ENCODE measurements around the gene DGKD.

GRCh38 chr2:233363744-233364235 is 9.5 kb downstream of the DGKD start:
- TF ChIP-seq POLR2AphosphoS5 (IDR thresholded peaks at IDR 0.05) (no peak), POLR2A (IDR thresholded peaks at IDR 0.05) (no peak)

Measured in suprapubic skin (tissue), 4 donors.